T-cell (primary cell): ENCODE results near the gene COL18A1. TPM values are rescaled to one million over a fixed set of nuclear protein-coding genes. Genes with fewer than 3 reads are reported as not detected.
"Not testable (repeated sequence)": the region's sequence is repeated elsewhere in the genome, so short reads cannot be mapped to it uniquely, and the experiment has no call there.

Experiments used
- ATAC-seq, 4 experiments: fragments of 200-7000 bp in 3 of 4; fragments of 150-1000 bp in 1 of 4; cut with Tn5 transposase; replicated peaks in 1 of 4; 1 replicate in 3 of 4; 2 replicates in 1 of 4; pipeline ENCODE4 v1.10.0; 2021; ENCODE audit warnings: moderate library complexity in 3 of 4, mild to moderate bottlenecking in 2 of 4, moderate number of reproducible peaks in 1 of 4
- CTCF ChIA-PET, 2 donors: fragments of 300-600 bp; sonication (Branson Sonifier 250); formaldehyde crosslinking; loops; one replicate each; lab custom pipeline; 2022; ENCODE audit warnings: antibody characterized with exemption in 2 of 2; lab: Charles Lee
- POLR2A ChIA-PET, 2 donors: fragments of 300-600 bp; sonication (Branson Sonifier 250); formaldehyde crosslinking; loops; one replicate each; lab custom pipeline; 2022; ENCODE audit warnings: antibody characterized with exemption in 2 of 2; lab: Charles Lee
- DNase-seq, 35 experiments: peaks; one replicate each; pipeline versions ENCODE4 v3.0.0 to v3.0.0-alpha.2; 2013 to 2023
- H3K27ac ChIP-seq: one replicate; pipeline ENCODE4 v1.5.1; 2013; ENCODE audit warnings: low read length
- H3K27me3 ChIP-seq, 2 experiments: replicated peaks in 1 of 2; 1 replicate in 1 of 2; 2 replicates in 1 of 2; pipeline versions ENCODE4 v1.6.1 to v1.7.0; 2013; ENCODE audit warnings: low read length in 1 of 2, mixed read lengths in 1 of 2; ENCODE audit not compliant: control insufficient read depth in 2 of 2, insufficient read depth in 2 of 2; ENCODE audit errors: extremely low read depth in 1 of 2
- H3K36me3 ChIP-seq, 2 donors: 1 replicate in 1 of 2; 2 replicates in 1 of 2; pipeline versions ENCODE4 v1.6.1 to v1.7.0; 2013; ENCODE audit warnings: low read length in 1 of 2; ENCODE audit not compliant: control insufficient read depth in 2 of 2, insufficient read depth in 1 of 2; ENCODE audit errors: extremely low read depth in 1 of 2
- H3K4me1 ChIP-seq, 2 experiments: 1 replicate in 1 of 2; 2 replicates in 1 of 2; pipeline versions ENCODE4 v1.6.1 to v1.7.0; 2013; ENCODE audit warnings: low read length in 2 of 2, mixed read lengths in 1 of 2; ENCODE audit not compliant: insufficient read depth in 2 of 2, control insufficient read depth in 1 of 2; ENCODE audit errors: extremely low read depth in 1 of 2
- H3K4me3 ChIP-seq, 2 donors: 1 replicate in 1 of 2; 2 replicates in 1 of 2; pipeline versions ENCODE4 v1.5.1 to v1.7.0; 2013; ENCODE audit warnings: mild to moderate bottlenecking in 2 of 2, low read length in 1 of 2, moderate library complexity in 1 of 2; ENCODE audit not compliant: control insufficient read depth in 1 of 2; ENCODE audit errors: extremely low read depth in 1 of 2
- H3K9me3 ChIP-seq: 2 replicates; pipeline ENCODE4 v1.7.0; 2013
- H3K27ac Mint-ChIP-seq, 2 donors: one replicate each; pipeline ENCODE4 v1.8.0; 2020 to 2021; ENCODE audit warnings: mild to moderate bottlenecking in 2 of 2, mixed read lengths in 2 of 2
- H3K27me3 Mint-ChIP-seq, 2 donors: one replicate each; pipeline ENCODE4 v1.8.0; 2021 to 2022; ENCODE audit warnings: mixed read lengths in 2 of 2
- H3K36me3 Mint-ChIP-seq: one replicate; pipeline ENCODE4 v1.8.0; 2021; ENCODE audit warnings: mixed read lengths
- H3K4me1 Mint-ChIP-seq, 3 donors: one replicate each; pipeline ENCODE4 v1.8.0; 2020 to 2022; ENCODE audit warnings: mixed read lengths in 3 of 3, mild to moderate bottlenecking in 1 of 3
- H3K4me3 Mint-ChIP-seq, 3 donors: one replicate each; pipeline ENCODE4 v1.8.0; 2020 to 2022; ENCODE audit warnings: mild to moderate bottlenecking in 3 of 3, mixed read lengths in 3 of 3, moderate library complexity in 3 of 3
- H3K9me3 Mint-ChIP-seq, 3 donors: one replicate each; pipeline ENCODE4 v1.8.0; 2020 to 2022; ENCODE audit warnings: mixed read lengths in 3 of 3
- WGBS: methylation state at CpG from one replicate; pipeline ENCODE4 v1.1.5; 2013; ENCODE audit warnings: missing lambda C conversion rate; ENCODE audit not compliant: insufficient coverage; 5-methylcytosine and 5-hydroxymethylcytosine counted together
- total RNA-seq, 35 experiments: library from RNA in 6 of 35; stranded (reverse) in 6 of 35; fragments of 120-200 nt in 1 of 35; gene quantifications; one replicate each; pipeline versions ENCODE4 v1.2.1 to v1.2.4 and lab custom pipeline; 2013 to 2026

Gene COL18A1
- total RNA-seq, 5 donors from 2014 or later (not counting 1 experiment from before 2014, with no cell fraction given) = 7.2 to 53.8 (median 10.5) TPM

- CTCF ChIA-PET = no interaction called here
- POLR2A ChIA-PET = no interaction called here
- Mint-ChIP-seq H3K27me3 (peaks cover 0 to 16% of the 10 kb centered on the region in 2 donors), H3K4me1 (peaks cover 15 to 29% (median 26%) of the 10 kb centered on the region in 3 donors), H3K9me3 (no peaks in the 10 kb centered on the region), H3K27ac (no peak overlapping the region), H3K4me3 (no peak overlapping the region), H3K36me3 (no peaks in the 10 kb centered on the region)
- Histone ChIP-seq H3K4me1 (peaks cover 0 to 8% of the 10 kb centered on the region in 2 experiments), H3K36me3 (no peaks in the 10 kb centered on the region), H3K9me3 (no peaks in the 10 kb centered on the region), H3K27ac (no peak overlapping the region), H3K27me3 (peaks cover 0 to 47% of the 10 kb centered on the region in 2 experiments), H3K4me3 (no peak overlapping the region)
- DNase-seq (no peak), ATAC-seq (no peak)
- WGBS = 88% methylated on average over 18 of the region's 25 CpGs
These were observed 37.3 kb upstream of the COL18A1 start for GRCh38 chr21:45367402-45368351.

DNA sequence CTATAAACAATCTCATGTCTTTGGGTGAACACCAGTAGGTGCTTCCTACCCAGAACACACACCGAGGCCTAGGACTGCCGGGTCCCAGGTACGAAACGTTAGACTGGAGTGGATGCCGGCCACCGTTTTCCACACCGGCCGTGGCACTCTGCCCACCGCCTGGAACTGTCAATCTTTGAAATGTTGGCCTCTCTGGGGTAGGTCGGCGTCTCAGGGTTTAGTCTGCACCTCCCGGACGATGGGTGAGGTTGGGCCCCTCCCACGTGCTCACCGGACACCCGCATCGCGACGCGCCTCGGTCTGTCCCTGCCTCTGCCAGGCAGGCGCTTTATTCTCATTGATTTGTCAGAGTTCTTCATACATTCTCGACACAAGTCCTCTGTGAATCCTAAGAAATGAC lies 35.9 kb upstream of the COL18A1 start:
- DNase-seq, H3K27ac ChIP-seq, H3K27ac Mint-ChIP-seq, H3K9me3 ChIP-seq, H3K4me1 ChIP-seq, H3K4me3 ChIP-seq, POLR2A ChIA-PET, CTCF ChIA-PET, H3K4me3 Mint-ChIP-seq, H3K9me3 Mint-ChIP-seq, ATAC-seq, H3K36me3 ChIP-seq, H3K36me3 Mint-ChIP-seq: not testable (repeated sequence)
- H3K4me1 Mint-ChIP-seq = peaks cover 12 to 26% (median 23%) of the 10 kb centered on the region in 3 donors
- peaks cover 0 to 21% of the 10 kb centered on the region in 2 donors for H3K27me3 Mint-ChIP-seq
- H3K27me3 ChIP-seq = peaks cover 0 to 56% of the 10 kb centered on the region in 2 experiments
- WGBS = 84% methylated on average over 8 of the region's 23 CpGs

DNA sequence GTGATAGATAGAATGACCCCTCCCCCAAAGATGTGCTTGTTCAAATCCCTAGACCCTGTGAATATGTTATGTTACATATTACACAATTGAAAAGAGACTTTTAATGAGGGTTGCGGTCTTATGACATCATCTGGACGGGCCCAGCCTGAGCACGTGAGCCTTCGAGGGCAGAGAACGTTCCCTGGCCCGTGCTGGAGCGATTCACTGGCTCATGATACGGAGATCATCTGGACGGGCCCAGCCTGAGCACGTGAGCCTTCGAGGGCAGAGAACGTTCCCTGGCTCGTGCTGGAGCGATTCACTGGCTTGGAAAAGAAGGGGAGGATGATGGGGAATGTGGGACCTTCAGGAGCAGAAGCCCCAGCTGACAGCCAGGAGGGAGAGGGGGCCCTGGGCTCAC lies 34.4 kb upstream of the COL18A1 start:
- Histone ChIP-seq H3K4me3 (no peak overlapping the region), H3K36me3 (no peaks in the 10 kb centered on the region), H3K27ac (no peak overlapping the region), H3K27me3 (peaks cover 0 to 59% of the 10 kb centered on the region in 2 experiments), H3K9me3 (no peaks in the 10 kb centered on the region), H3K4me1 (peaks cover 0 to 8% of the 10 kb centered on the region in 2 experiments)
- Mint-ChIP-seq H3K27ac (peak overlapping the region in 1 of 2 donors; percentile 15), H3K36me3 (no peaks in the 10 kb centered on the region), H3K27me3 (peaks cover 3 to 22% of the 10 kb centered on the region in 2 donors), H3K4me1 (peaks cover 11 to 23% (median 19%) of the 10 kb centered on the region in 3 donors), H3K4me3 (no peak overlapping the region), H3K9me3 (no peaks in the 10 kb centered on the region)
- CTCF ChIA-PET = no interaction called here
- 89% methylated on average over 14 of the region's 14 CpGs for WGBS
- POLR2A ChIA-PET = no interaction called here
- no peak for ATAC-seq
- no peak for DNase-seq

DNA sequence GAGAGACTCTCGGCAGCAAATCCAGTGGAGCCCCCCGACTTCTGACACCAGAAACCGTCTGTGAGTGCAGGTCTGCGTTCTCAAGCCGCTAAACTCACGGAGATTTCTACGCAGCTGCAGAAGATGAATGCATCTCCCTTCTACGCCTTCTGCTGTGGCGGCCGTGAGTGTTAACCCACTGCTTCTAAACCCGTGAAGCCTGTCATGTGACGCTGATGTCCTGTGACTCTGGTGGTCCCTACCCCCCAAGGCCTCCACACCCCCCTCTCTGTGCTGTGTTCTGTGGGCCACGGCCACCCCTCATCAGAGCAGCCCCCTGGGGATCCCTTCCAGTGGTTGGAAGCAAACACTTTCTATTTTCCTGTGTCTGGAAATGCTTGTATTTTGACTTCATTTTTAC lies 33.9 kb upstream of the COL18A1 start:
- H3K4me1 ChIP-seq = peaks cover 0 to 8% of the 10 kb centered on the region in 2 experiments
- no peaks in the 10 kb centered on the region for H3K36me3 ChIP-seq
- H3K4me1 Mint-ChIP-seq = peaks cover 11 to 23% (median 19%) of the 10 kb centered on the region in 3 donors
- 89% methylated on average over 8 of the region's 13 CpGs for WGBS
- no peaks in the 10 kb centered on the region for H3K9me3 Mint-ChIP-seq
- peak overlapping the region in 1 of 2 donors; percentile 46 for H3K27ac Mint-ChIP-seq
- H3K4me3 Mint-ChIP-seq = no peak overlapping the region
- no peaks in the 10 kb centered on the region for H3K36me3 Mint-ChIP-seq
- ChIA-PET POLR2A (no interaction called here), CTCF (no interaction called here)
- H3K4me3 ChIP-seq = no peak overlapping the region
- ATAC-seq = no peak
- H3K27me3 Mint-ChIP-seq = peaks cover 3 to 22% of the 10 kb centered on the region in 2 donors
- no peak overlapping the region for H3K27ac ChIP-seq
- H3K27me3 ChIP-seq = peaks cover 0 to 59% of the 10 kb centered on the region in 2 experiments
- DNase-seq = no peak
- no peaks in the 10 kb centered on the region for H3K9me3 ChIP-seq

- Histone ChIP-seq H3K36me3 (no peaks in the 10 kb centered on the region), H3K27me3 (peaks cover 0 to 54% of the 10 kb centered on the region in 2 experiments), H3K27ac (no peak overlapping the region), H3K4me1 (peaks cover 0 to 8% of the 10 kb centered on the region in 2 experiments), H3K4me3 (no peak overlapping the region), H3K9me3 (no peaks in the 10 kb centered on the region)
- WGBS = 80% methylated on average over 2 of the region's 5 CpGs
- DNase-seq = no peak
- ATAC-seq = no peak
- peaks cover 11 to 23% (median 19%) of the 10 kb centered on the region in 3 donors for H3K4me1 Mint-ChIP-seq
- POLR2A ChIA-PET = no interaction called here
- peaks cover 3 to 17% of the 10 kb centered on the region in 2 donors for H3K27me3 Mint-ChIP-seq
- CTCF ChIA-PET = no interaction called here
- H3K27ac Mint-ChIP-seq = no peak overlapping the region
- H3K4me3 Mint-ChIP-seq = no peak overlapping the region
- no peaks in the 10 kb centered on the region for H3K9me3 Mint-ChIP-seq
- no peaks in the 10 kb centered on the region for H3K36me3 Mint-ChIP-seq
These were observed 33.3 kb upstream of the COL18A1 start for GRCh38 chr21:45371655-45372054.

GRCh38 chr21:45372732-45373355 lies 32.1 kb upstream of the COL18A1 start:
- Histone ChIP-seq H3K27ac (no peak overlapping the region), H3K9me3 (no peaks in the 10 kb centered on the region), H3K36me3 (no peaks in the 10 kb centered on the region), H3K4me1 (peaks cover 0 to 8% of the 10 kb centered on the region in 2 experiments), H3K4me3 (no peak overlapping the region), H3K27me3 (peaks cover 0 to 42% of the 10 kb centered on the region in 2 experiments)
- Mint-ChIP-seq H3K4me3 (no peak overlapping the region), H3K27ac (no peak overlapping the region), H3K27me3 (peaks cover 6 to 18% of the 10 kb centered on the region in 2 donors), H3K4me1 (peaks cover 11 to 23% (median 19%) of the 10 kb centered on the region in 3 donors), H3K36me3 (no peaks in the 10 kb centered on the region), H3K9me3 (no peaks in the 10 kb centered on the region)
- CTCF ChIA-PET = no interaction called here
- POLR2A ChIA-PET = interaction anchor here in 1 of 2 donors (0.6 kb wide), 1 partner anchor 944 kb away, joined by 14 read pairs; no protein-coding TSS in a partner anchor
- ATAC-seq (no peak), DNase-seq (no peak)
- 83% methylated on average over 1 of the region's 7 CpGs for WGBS
